Activated T-helper 9 cell treated with anti-CD3 and anti-CD28 coated beads, Interleukin-2, amount 50 U/mL, for 16 hours (primary cell): ENCODE data around the gene SHC3.

Source experiments
- DNase-seq: peaks from one replicate; pipeline ENCODE4 v3.0.0-alpha.2; 2020; ENCODE audit warnings: low read depth

The SHC3 gene

GRCh38 chr9:89154651-89155336 lies 23.8 kb downstream of the SHC3 start:
- DNase-seq, result no peak

GRCh38 chr9:89154218-89154617 lies 24.4 kb downstream of the SHC3 start:
- no peak for DNase-seq

GRCh38 chr9:89153232-89154017 lies 25.2 kb downstream of the SHC3 start:
- DNase-seq, result no peak

- DNase-seq, result no peak
Measured at GRCh38 chr9:89149726-89150125, 28.9 kb downstream of the SHC3 start.

GRCh38 chr9:89145097-89145496 lies 33.5 kb downstream of the SHC3 start:
- no peak for DNase-seq

GRCh38 chr9:89144238-89144637 lies 34.4 kb downstream of the SHC3 start:
- no peak for DNase-seq

- DNase-seq, result no peak
Measured at GRCh38 chr9:89143266-89143665, 35.4 kb downstream of the SHC3 start.

- DNase-seq, result no peak
Measured at GRCh38 chr9:89139455-89139854, 39.2 kb downstream of the SHC3 start.

GRCh38 chr9:89138463-89139390 lies 39.9 kb downstream of the SHC3 start:
- no peak for DNase-seq

- no peak for DNase-seq
Measured at GRCh38 chr9:89137542-89138462, 40.8 kb downstream of the SHC3 start.

- DNase-seq, result no peak
Measured at GRCh38 chr9:89135591-89136166, 42.9 kb downstream of the SHC3 start.

GRCh38 chr9:89134709-89135108 lies 43.9 kb downstream of the SHC3 start:
- DNase-seq, result no peak

- DNase-seq, result no peak
Measured at GRCh38 chr9:89122949-89123348, 55.7 kb downstream of the SHC3 start.

- DNase-seq, result no peak
Measured at GRCh38 chr9:89120704-89121103, 57.9 kb downstream of the SHC3 start.

- DNase-seq, result no peak
Measured at GRCh38 chr9:89116805-89117192, 61.8 kb downstream of the SHC3 start.

GRCh38 chr9:89116064-89116804 lies 62.4 kb downstream of the SHC3 start:
- DNase-seq, result no peak

- DNase-seq, result no peak
Measured at GRCh38 chr9:89115426-89115825, 63.2 kb downstream of the SHC3 start.

- DNase-seq, result no peak
Measured at GRCh38 chr9:89114741-89115140, 63.9 kb downstream of the SHC3 start.

GRCh38 chr9:89113851-89114250 lies 64.8 kb downstream of the SHC3 start:
- no peak for DNase-seq

GRCh38 chr9:89112243-89112642 lies 66.4 kb downstream of the SHC3 start:
- DNase-seq, result no peak
